Muscle of leg (tissue), 11 donors: Measurements from ENCODE around the gene CDHR1. TPM values are rescaled to one million over a fixed set of nuclear protein-coding genes. Genes with fewer than 3 reads are reported as not detected.
"Not testable (repeated sequence)": the region's sequence is repeated elsewhere in the genome, so short reads cannot be mapped to it uniquely, and the experiment has no call there.

ENCODE experiments used
- DNase-seq: peaks from one replicate; pipeline ENCODE4 v3.0.0; 2013
- H3K27ac ChIP-seq: one replicate; pipeline ENCODE4 v1.5.1; 2013; ENCODE audit warnings: mild to moderate bottlenecking, low read length, control low read depth
- H3K27me3 ChIP-seq: one replicate; pipeline ENCODE4 v1.6.1; 2013; ENCODE audit warnings: low read length; ENCODE audit not compliant: control insufficient read depth, insufficient read depth
- H3K36me3 ChIP-seq: one replicate; pipeline ENCODE4 v1.6.1; 2013; ENCODE audit warnings: low read length; ENCODE audit not compliant: control insufficient read depth, insufficient read depth
- H3K4me1 ChIP-seq: one replicate; pipeline ENCODE4 v1.6.1; 2013; ENCODE audit warnings: low read length; ENCODE audit not compliant: control insufficient read depth, insufficient read depth
- H3K4me3 ChIP-seq: one replicate; pipeline ENCODE4 v1.5.1; 2013; ENCODE audit warnings: low read length, control low read depth
- H3K9me3 ChIP-seq: replicated peaks from 2 replicates; pipeline ENCODE4 v1.6.1; 2013; ENCODE audit warnings: low read depth, low read length; ENCODE audit not compliant: control insufficient read depth
- WGBS: methylation state at CpG from one replicate; pipeline ENCODE4 v1.1.5; 2013; ENCODE audit warnings: missing lambda C conversion rate; ENCODE audit not compliant: insufficient coverage; 5-methylcytosine and 5-hydroxymethylcytosine counted together
- polyA plus RNA-seq, 8 donors: library from polyadenylated mRNA; unstranded; fragments of 120-200 nt; gene quantifications; one replicate each; pipeline versions ENCODE4 v1.2.1 to v1.2.3, GENCODE V29; 2013; ENCODE audit warnings: inconsistent platforms in 1 of 8, low replicate concordance in 1 of 8; ENCODE audit not compliant: insufficient read length in 8 of 8, insufficient read depth in 1 of 8
- total RNA-seq: library from RNA; stranded (reverse); fragments of 120-200 nt; gene quantifications from one replicate; pipeline ENCODE4 v1.2.4, GENCODE V29; 2013

The CDHR1 gene
- total and polyA plus RNA-seq, 9 donors: 0.22 to 1.4 (median 0.52) TPM

- H3K27ac ChIP-seq: no peak overlapping the region
Measured at GRCh38 chr10:84172467-84173356, 21.6 kb upstream of the CDHR1 start.

GRCh38 chr10:84173501-84173929, 20.8 kb upstream of the CDHR1 start, which contains the start of gene GPR15LG:
GPR15LG (plus strand) TSS chr10:84173801; CDS start chr10:84173852, 51 bp downstream.
- Histone ChIP-seq H3K27me3 (no peaks in the 10 kb centered on the region), H3K4me1 (no peaks in the 10 kb centered on the region), H3K27ac (no peak within 1 kb of the TSS), H3K9me3 (no peaks in the 10 kb centered on the region), H3K36me3 (no peaks in the 10 kb centered on the region), H3K4me3 (no peak within 1 kb of the TSS)
- WGBS: 65% methylated on average over 2 of the region's 2 CpGs
- no peak for DNase-seq

More at GRCh38 chr10:84172467-84173356, 21.6 kb upstream of the CDHR1 start:
- DNase-seq: no peak
- no peak overlapping the region for H3K4me3 ChIP-seq
- no peaks in the 10 kb centered on the region for H3K36me3 ChIP-seq
- H3K27me3 ChIP-seq: no peaks in the 10 kb centered on the region
- no peaks in the 10 kb centered on the region for H3K9me3 ChIP-seq
- no peaks in the 10 kb centered on the region for H3K4me1 ChIP-seq
- 76% methylated on average over 9 of the region's 9 CpGs for WGBS

GRCh38 chr10:84175436-84175835, 18.9 kb upstream of the CDHR1 start:
- H3K27ac ChIP-seq: no peak overlapping the region
- 96% methylated on average over 5 of the region's 6 CpGs for WGBS
- no peaks in the 10 kb centered on the region for H3K36me3 ChIP-seq
- no peaks in the 10 kb centered on the region for H3K9me3 ChIP-seq
- no peaks in the 10 kb centered on the region for H3K27me3 ChIP-seq
- no peak for DNase-seq
- H3K4me1 ChIP-seq: peaks cover 7% of the 10 kb centered on the region
- no peak overlapping the region for H3K4me3 ChIP-seq

DNA sequence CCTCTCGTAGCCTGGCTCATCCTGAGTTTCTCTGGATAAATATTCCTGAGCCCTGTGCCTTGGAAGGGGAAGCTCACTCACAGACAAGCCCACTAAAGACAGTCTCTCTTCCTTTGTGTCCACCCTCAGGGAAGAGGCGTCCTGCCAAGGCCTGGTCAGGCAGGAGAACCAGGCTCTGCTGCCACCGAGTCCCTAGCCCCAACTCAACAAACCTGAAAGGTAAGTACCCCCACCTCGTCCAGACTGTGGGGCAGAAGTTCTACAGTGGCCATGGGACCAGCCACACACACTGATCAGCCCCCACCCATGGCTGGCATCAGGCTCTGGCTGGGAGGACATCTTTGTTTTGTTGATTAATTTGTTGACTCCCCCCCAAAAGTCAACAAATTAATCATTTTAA, 18.0 kb upstream of the CDHR1 start:
- H3K36me3 ChIP-seq: no peaks in the 10 kb centered on the region
- no peak for DNase-seq
- H3K4me1 ChIP-seq: peaks cover 7% of the 10 kb centered on the region
- no peak overlapping the region for H3K27ac ChIP-seq
- no peaks in the 10 kb centered on the region for H3K27me3 ChIP-seq
- no peak overlapping the region for H3K4me3 ChIP-seq
- H3K9me3 ChIP-seq: no peaks in the 10 kb centered on the region
- WGBS: 76% methylated on average over 2 of the region's 4 CpGs

- no peaks in the 10 kb centered on the region for H3K27me3 ChIP-seq
- H3K4me1 ChIP-seq: peaks cover 7% of the 10 kb centered on the region
- DNase-seq: no peak
- H3K9me3 ChIP-seq: no peaks in the 10 kb centered on the region
- no peaks in the 10 kb centered on the region for H3K36me3 ChIP-seq
- WGBS: 78% methylated on average over 3 of the region's 4 CpGs
- no peak overlapping the region for H3K4me3 ChIP-seq
- no peak overlapping the region for H3K27ac ChIP-seq
Measured at GRCh38 chr10:84176836-84177474, 17.4 kb upstream of the CDHR1 start.

- H3K9me3 ChIP-seq: no peaks in the 10 kb centered on the region
- no peak overlapping the region for H3K27ac ChIP-seq
- H3K4me1 ChIP-seq: peaks cover 7% of the 10 kb centered on the region
- no peaks in the 10 kb centered on the region for H3K36me3 ChIP-seq
- H3K4me3 ChIP-seq: no peak overlapping the region
- no peaks in the 10 kb centered on the region for H3K27me3 ChIP-seq
- no peak for DNase-seq
- WGBS: 89% methylated on average over 4 of the region's 8 CpGs
Measured at GRCh38 chr10:84177541-84178141, 16.7 kb upstream of the CDHR1 start.

- Histone ChIP-seq H3K27ac (no peak overlapping the region), H3K27me3 (no peaks in the 10 kb centered on the region), H3K9me3 (no peaks in the 10 kb centered on the region), H3K36me3 (no peaks in the 10 kb centered on the region), H3K4me1 (peaks cover 7% of the 10 kb centered on the region), H3K4me3 (no peak overlapping the region)
- 93% methylated on average over 3 of the region's 3 CpGs for WGBS
- no peak for DNase-seq
Measured at GRCh38 chr10:84178160-84178609, 16.2 kb upstream of the CDHR1 start.

DNA sequence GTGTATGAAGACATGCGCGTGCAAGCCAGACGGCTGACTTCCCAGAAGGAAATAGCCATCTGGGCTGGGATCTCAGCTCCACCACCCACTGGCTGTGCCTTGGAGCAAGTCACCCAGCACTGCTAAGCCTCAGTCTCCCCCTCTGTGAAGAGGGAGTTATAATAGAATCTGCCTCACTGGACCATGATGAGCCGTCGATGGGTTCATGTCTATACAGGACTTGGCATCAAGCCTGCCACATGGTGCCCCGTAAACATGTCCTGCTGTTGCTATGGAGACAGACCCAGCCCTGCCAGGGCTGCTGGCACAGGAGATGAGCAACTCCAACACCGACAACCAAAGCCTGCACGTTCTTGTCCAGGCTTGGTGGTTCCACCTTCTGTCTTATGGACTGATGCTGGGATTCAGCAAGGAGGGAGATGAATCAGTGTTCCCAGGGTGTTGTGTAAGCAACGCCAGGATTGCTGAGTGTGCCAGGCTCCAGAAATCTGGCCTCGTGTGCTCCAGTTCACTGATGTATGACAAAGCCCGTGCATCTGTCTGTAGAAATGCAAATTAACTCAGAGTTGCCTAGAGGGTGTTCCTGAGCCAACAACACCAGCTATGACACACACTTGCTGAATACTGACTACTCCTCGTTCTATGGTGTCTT, 15.2 kb upstream of the CDHR1 start:
- H3K9me3 ChIP-seq: no peaks in the 10 kb centered on the region
- WGBS: 83% methylated on average over 7 of the region's 12 CpGs
- H3K4me3 ChIP-seq: no peak overlapping the region
- peak; percentile 27 for DNase-seq
- H3K27ac ChIP-seq: no peak overlapping the region
- no peaks in the 10 kb centered on the region for H3K27me3 ChIP-seq
- H3K4me1 ChIP-seq: peaks cover 7% of the 10 kb centered on the region
- H3K36me3 ChIP-seq: no peaks in the 10 kb centered on the region

DNA sequence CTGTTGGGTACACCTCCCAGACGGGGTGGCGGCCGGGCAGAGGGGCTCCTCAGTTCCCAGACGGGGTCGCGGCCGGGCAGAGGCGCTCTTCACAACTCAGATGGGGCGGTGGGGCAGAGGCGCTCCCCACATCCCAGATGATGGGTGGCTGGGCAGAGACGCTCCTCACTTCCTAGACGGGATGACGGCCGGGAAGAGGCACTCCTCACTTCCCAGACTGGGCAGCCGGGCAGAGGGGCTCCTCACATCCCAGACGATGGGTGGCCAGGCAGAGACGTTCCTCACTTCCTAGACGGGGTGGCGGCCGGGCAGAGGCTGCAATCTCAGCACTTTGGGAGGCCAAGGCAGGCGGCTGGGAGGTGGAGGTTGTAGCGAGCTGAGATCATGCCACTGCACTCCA, 14.0 kb upstream of the CDHR1 start:
- H3K4me3 ChIP-seq, H3K9me3 ChIP-seq, H3K27me3 ChIP-seq, H3K4me1 ChIP-seq, H3K27ac ChIP-seq, H3K36me3 ChIP-seq, DNase-seq: not testable (repeated sequence)
- WGBS: no CpG with 5 or more reads among the region's 22 CpGs

- no peaks in the 10 kb centered on the region for H3K27me3 ChIP-seq
- H3K9me3 ChIP-seq: no peaks in the 10 kb centered on the region
- WGBS: 78% methylated on average over 2 of the region's 5 CpGs
- no peak overlapping the region for H3K4me3 ChIP-seq
- no peak overlapping the region for H3K27ac ChIP-seq
- H3K4me1 ChIP-seq: peaks cover 7% of the 10 kb centered on the region
- DNase-seq: no peak
- H3K36me3 ChIP-seq: no peaks in the 10 kb centered on the region
Measured at GRCh38 chr10:84181631-84182030, 12.7 kb upstream of the CDHR1 start.
